Activated naive CD4-positive, alpha-beta T cell treated with anti-CD3 and anti-CD28 coated beads, Interleukin-2, amount 50 U/mL, for 16 hours (primary cell): Measurements from ENCODE around the gene INPP5E.
A peak's percentile ranks its signal among the peaks of the same experiment; 100 is the strongest.
"Not testable (repeated sequence)": the region's sequence is repeated elsewhere in the genome, so short reads cannot be mapped to it uniquely, and the experiment has no call there.

ENCODE experiments used
- DNase-seq: peaks from one replicate; pipeline ENCODE4 v3.0.0-alpha.2; 2020

INPP5E gene

GRCh38 chr9:136429075-136429628 is 10.5 kb downstream of the INPP5E start:
- DNase-seq = no peak

GRCh38 chr9:136426787-136427186 is 12.9 kb downstream of the INPP5E start:
- no peak for DNase-seq

- DNase-seq = not testable (repeated sequence)
Observed at GRCh38 chr9:136425367-136425766, 14.3 kb downstream of the INPP5E start.

GRCh38 chr9:136424750-136425362 is 14.8 kb downstream of the INPP5E start:
- DNase-seq = no peak

DNA sequence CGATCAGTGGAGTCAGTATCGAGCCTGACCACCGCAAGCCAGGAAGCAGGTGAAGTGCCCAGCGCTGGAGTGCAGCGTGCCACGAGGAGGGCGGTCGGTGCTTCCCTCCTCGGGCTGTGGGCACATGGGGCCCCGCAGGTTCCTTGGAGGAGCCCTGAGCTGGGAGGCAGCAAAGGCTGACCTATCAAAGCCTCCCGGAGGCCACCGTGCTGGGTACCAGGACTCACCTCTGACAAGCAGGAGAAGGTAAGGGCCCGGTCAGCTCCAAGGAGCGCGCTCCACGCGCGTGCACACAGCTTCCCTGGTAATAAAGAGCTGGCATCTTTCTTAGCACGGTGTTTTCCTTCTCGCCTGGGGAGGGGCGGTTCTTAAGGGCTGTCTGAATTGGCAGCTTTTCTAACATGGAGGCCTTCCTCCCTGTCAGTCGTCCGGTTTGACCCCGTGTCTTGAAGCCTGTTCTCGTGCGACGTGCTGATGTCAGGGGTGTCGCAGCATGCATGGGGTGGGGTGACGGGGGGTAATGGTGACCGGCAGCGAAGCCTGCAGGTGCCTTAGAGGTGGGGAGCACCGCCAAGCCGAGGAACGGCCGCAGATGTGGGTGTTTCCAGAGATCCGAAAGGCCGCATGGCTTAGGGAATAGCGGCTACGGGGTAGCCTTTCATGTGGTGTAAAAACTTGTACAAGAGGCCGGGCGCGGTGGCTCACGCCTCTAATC is 16.1 kb downstream of the INPP5E start:
- DNase-seq = no peak

GRCh38 chr9:136422876-136423275 is 16.8 kb downstream of the INPP5E start:
- no peak for DNase-seq

DNA sequence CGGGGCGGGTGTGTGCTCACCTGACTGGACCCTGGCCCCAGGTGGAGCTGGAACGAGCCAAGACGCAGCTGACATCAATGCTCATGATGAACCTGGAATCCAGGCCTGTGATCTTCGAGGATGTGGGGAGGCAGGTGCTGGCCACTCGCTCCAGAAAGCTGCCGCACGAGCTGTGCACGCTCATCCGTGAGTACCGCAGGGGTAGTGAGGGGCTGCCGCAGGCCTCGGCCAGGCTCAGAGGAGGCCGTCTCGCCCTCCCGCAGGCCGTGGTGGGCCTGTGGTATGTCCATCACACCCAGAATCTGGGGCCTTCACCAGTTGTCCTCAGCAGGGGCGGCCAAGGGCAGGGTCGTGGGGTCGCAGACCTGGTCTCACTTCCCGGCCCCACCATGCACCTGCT is 17.9 kb downstream of the INPP5E start:
- DNase-seq = no peak

DNA sequence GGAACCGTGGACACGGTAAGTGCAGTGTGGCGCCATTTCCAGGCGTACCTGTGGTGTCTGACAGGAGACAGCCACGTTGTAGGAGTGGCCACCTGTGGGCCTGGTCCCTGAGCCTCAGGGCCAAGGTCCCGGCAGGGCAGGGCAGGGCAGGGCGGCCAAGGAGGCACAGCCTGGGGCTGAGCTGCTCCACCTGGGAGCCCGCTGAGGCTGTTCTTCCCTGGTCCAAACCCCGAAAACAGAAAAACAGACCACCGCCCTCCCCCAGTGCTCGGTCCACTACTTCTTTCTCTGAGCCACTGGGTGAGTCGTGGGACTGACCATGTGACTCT is 20.6 kb downstream of the INPP5E start:
- DNase-seq = no peak

DNA sequence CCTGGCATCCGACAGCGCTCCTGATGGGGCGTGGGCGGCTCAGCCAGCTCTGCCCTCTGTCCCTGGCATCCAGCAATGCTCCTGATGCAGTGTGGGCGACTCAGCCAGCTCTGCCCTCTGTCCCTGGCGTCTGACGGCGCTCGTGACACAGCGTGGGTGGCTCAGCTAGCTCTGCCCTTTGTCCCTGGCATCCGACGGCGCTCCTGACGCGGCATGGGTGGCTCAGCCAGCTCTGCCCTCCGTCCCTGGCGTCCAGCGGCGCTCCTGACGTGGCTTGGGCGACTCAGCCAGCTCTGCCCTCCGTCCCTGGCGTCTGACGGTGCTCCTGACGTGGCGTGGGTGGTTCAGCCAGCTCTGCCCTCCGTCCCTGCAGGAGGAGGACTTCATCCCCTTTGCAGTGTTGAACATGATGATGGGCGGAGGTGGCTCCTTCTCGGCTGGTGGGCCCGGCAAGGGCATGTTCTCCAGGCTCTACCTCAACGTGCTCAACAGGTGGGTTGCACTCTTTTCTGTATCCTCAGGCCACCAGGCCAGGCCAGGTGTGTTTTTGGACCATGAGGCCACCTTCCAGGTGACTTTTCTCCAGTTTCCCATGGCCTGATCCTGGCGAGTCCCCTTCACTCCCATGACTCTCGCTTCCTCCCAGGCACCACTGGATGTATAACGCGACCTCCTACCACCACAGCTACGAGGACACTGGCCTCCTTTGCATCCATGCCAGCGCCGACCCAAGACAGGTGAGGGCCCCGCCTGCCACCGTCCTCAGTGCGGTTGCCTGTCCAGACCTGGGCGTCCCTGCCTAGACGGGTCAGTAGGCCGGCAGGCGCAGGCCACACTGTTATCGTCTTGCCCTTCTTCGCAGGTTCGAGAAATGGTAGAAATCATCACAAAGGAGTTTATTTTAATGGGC is 21.2 kb downstream of the INPP5E start:
- no peak for DNase-seq

DNA sequence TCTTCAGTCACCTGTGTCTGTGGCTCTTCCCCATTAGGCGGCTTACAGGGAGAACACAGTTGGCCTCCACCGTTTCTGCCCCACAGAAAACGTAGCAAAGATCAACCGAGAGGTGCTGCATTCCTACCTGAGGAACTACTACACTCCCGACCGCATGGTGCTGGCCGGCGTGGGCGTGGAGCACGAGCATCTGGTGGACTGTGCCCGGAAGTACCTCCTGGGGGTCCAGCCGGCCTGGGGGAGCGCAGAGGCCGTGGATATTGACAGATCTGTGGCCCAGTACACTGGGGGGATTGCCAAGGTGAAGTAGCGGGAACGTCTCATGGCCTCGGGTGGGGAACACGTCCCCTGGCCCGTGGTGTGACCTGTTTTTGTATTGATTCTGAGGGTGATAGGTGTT is 22.7 kb downstream of the INPP5E start:
- no peak for DNase-seq

GRCh38 chr9:136416427-136416826 is 23.2 kb downstream of the INPP5E start:
- no peak for DNase-seq

DNA sequence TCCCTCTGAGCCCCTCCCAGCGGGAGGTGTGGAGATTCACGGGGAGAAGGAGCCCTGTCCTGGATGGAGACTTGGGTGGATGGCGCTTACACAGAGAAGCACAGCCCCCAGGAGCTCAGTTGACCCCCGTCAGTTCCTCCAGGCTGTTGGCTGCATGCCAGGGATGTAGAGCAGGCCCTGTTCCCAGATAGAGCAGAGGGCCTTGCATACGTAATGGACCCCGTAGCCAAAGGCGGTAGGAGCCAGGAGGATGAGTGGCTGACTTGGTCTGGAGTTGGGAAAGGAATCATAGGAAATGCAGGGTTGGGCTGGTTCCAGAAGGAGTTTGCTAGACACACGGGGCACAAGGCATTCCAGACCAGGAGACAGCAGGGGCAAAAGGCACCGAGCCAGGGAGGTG is 26.7 kb downstream of the INPP5E start:
- no peak for DNase-seq

DNA sequence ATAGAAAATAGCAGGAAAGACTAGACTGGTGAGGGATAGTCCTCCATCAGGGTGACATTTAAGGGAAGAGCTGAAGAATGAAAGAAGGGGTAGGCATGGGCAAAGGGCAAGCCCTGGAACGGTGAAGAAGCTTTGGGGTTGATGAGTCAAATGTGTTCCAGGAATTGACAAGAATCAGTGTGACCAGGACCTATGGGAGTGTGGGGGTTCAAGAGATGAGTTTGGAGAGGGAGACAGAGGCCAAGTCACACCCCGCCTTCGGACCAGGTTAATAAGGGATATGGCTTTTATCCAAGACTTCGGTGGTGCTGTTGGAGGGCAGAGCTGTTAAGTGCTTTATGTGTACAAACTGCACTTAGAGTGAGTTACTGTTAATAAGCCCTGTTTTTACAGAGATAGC is 28.3 kb downstream of the INPP5E start:
- DNase-seq = no peak

DNA sequence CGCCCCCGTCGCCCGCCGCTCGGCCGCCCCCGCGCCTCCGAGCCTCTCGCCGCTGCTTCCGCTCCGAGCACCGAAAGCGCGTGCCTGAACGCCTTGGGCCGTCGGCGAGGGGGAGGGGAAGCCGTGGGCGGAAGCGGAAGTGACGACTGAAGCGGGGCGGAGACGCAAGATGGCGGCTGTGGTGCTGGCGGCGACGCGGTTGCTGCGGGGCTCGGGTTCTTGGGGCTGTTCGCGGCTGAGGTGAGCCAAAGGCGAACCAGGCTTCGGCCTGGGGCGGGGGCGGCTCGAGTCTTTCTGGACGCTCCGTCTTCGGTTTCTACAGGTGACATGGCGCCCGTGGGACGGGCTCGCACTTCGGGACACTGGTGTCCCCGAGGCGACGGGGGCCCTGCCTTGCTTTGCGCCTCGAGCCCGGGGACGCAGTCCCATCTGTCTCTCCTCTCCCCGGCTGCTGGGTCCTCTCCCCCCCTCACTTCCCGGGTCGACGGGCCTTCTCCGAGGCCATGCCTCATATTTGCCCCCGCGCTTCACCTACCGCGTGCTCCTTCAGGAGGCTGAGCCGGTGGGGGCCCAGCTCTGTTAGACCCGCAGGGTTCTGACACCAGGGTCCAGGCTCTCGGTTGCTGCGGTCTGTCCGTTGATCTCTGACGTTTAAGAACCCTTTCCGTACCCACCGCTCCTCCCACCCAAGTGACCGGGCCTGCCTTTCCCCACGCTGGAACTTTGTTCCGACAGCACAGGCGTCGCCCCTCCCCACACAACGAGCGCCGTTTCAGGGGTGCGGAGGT is 29.0 kb downstream of the INPP5E start, which contains the start of the genes ENTR1 and PMPCA:
Gene ENTR1 (minus strand): TSS at position 115 of the 788 bp plus-strand sequence. CDS start 217 bp downstream, outside the sequence.
Gene PMPCA (plus strand): TSS at position 159 of the 788 bp plus-strand sequence. CDS start 11 bp downstream, at position 170.
- peak; percentile 97 for DNase-seq

DNA sequence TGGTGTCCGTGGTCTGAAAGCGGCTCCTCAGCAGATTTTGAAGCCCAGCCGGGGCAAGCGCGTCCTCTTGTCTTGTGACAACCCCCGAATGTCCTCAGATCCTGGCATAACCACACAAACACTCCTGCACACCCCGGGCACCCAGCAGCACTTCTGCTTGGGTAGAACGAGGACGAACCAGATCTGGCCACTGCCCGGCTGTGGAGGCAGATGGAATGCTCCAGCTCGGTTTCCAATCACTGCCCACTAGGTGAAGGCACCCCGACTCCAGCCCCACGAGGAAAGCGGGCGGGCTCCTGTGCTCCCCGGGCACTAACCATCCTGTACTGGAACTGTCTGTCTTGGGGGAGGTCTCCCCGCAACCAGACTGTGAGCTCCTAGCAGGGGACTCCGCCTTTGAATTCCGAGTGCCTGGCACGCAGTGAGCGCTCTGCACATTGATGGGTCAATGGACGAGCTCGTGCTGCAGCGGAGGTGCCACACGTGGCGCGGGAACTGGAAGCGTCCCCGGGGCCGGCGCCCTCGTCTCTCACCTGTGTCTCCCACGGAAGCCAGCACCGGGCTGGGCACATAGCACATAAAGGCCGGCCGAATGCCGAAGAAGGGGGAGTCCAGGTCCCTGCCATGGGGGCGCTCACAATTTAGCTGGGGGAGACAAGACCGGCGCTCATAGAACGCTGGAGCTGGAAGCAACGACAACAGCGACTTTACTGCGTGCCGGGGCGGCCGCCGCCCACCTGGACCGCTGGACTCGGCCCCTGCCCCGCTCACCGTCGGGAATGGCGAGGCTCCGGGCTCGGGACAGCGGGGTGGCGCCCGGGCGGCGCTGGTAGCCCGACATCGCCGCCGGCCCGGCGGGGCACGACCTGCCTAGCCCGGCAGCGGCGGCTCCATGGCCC is 29.8 kb downstream of the INPP5E start:
- peak; percentile 49 for DNase-seq

- DNase-seq = no peak
Observed at GRCh38 chr9:136407911-136408310, 31.7 kb downstream of the INPP5E start.

DNA sequence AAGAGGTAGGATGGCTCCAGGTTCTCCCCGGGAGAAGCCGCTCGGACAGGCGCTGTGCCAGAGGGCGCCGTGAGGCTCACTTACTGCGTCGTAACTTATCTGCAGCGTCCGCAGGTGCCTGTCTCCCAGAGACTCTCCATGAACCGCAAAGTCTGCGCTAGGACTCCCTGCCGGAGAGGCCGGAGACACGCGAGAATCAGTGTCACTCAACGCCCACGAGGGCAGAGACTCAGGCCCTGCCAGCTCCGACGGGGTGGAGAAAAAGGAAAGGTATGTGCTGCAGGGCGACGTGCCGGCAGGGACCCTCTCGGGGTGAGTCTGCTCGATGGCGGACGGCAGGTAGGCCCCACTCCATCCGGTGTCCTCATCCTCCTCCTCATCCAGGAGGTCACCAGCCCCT is 32.6 kb downstream of the INPP5E start:
- DNase-seq = not testable (repeated sequence)

- not testable (repeated sequence) for DNase-seq
Observed at GRCh38 chr9:136405904-136406303, 33.7 kb downstream of the INPP5E start.

GRCh38 chr9:136405481-136405880 is 34.2 kb downstream of the INPP5E start:
- no peak for DNase-seq

DNA sequence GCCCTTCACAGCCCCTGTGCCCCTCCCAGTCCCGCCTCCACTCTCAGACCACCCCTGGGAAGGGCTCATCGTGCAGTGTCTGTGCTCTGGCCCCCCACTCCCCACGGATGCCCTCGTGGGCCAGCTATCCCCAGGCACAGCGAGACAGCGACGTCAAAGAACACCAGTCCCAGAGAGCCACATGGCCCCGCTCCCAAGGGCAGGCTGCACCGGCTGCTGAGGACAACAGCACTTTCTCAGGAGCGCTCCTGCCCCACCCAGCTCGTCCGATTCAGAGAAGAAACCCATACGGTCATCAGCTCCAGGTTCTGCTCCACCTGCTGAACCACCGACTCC is 34.9 kb downstream of the INPP5E start:
- DNase-seq = no peak
